Effector memory CD8-positive, alpha-beta T cell (primary cell): Measurements from ENCODE around the gene CFAP298.
A peak's percentile ranks its signal among the peaks of the same experiment; 100 is the strongest.

Experiments used
- ATAC-seq: fragments of 150-1000 bp; cut with Tn5 transposase; replicated peaks from 2 replicates; pipeline ENCODE4 v1.10.0; 2021; ENCODE audit warnings: mild to moderate bottlenecking, moderate library complexity
- DNase-seq, 3 experiments: peaks; one replicate each; pipeline ENCODE4 v3.0.0; 2021
- H3K27ac Mint-ChIP-seq, 2 donors: one replicate each; pipeline ENCODE4 v1.8.0; 2022; ENCODE audit warnings: mild to moderate bottlenecking in 2 of 2, mixed read lengths in 2 of 2, moderate library complexity in 2 of 2
- H3K27me3 Mint-ChIP-seq, 2 donors: one replicate each; pipeline ENCODE4 v1.8.0; 2022; ENCODE audit warnings: mixed read lengths in 2 of 2
- H3K36me3 Mint-ChIP-seq: one replicate; pipeline ENCODE4 v1.8.0; 2022; ENCODE audit warnings: mild to moderate bottlenecking, moderate library complexity, mixed read lengths; ENCODE audit not compliant: insufficient read depth
- H3K4me1 Mint-ChIP-seq, 2 donors: one replicate each; pipeline ENCODE4 v1.8.0; 2022; ENCODE audit warnings: low read depth in 2 of 2, mixed read lengths in 2 of 2
- H3K4me3 Mint-ChIP-seq, 2 donors: one replicate each; pipeline ENCODE4 v1.8.0; 2022; ENCODE audit warnings: mild to moderate bottlenecking in 2 of 2, mixed read lengths in 2 of 2, moderate library complexity in 2 of 2
- H3K9me3 Mint-ChIP-seq, 2 donors: one replicate each; pipeline ENCODE4 v1.8.0; 2022; ENCODE audit warnings: mixed read lengths in 2 of 2

The CFAP298 gene

GRCh38 chr21:32587651-32588050, 24.5 kb downstream of the CFAP298 start:
- H3K4me3 Mint-ChIP-seq, result no peak overlapping the region
- DNase-seq, result no peak
- H3K9me3 Mint-ChIP-seq, result no peaks in the 10 kb centered on the region
- no peak for ATAC-seq
- H3K36me3 Mint-ChIP-seq, result peaks cover 1% of the 10 kb centered on the region
- no peaks in the 10 kb centered on the region for H3K4me1 Mint-ChIP-seq
- H3K27me3 Mint-ChIP-seq, result peaks cover 7 to 9% of the 10 kb centered on the region in 2 donors
- H3K27ac Mint-ChIP-seq, result no peak overlapping the region

- no peak overlapping the region for H3K4me3 Mint-ChIP-seq
- peaks cover 9 to 10% of the 10 kb centered on the region in 2 donors for H3K27me3 Mint-ChIP-seq
- no peaks in the 10 kb centered on the region for H3K9me3 Mint-ChIP-seq
- DNase-seq (no peak), ATAC-seq (no peak)
- H3K36me3 Mint-ChIP-seq, result peaks cover 3% of the 10 kb centered on the region
- no peak overlapping the region for H3K27ac Mint-ChIP-seq
- H3K4me1 Mint-ChIP-seq, result no peaks in the 10 kb centered on the region
Observed at GRCh38 chr21:32587120-32587519, 25.1 kb downstream of the CFAP298 start.

GRCh38 chr21:32585970-32586369, 26.2 kb downstream of the CFAP298 start:
- ATAC-seq (no peak), DNase-seq (no peak)
- H3K27ac Mint-ChIP-seq, result no peak overlapping the region
- H3K9me3 Mint-ChIP-seq, result no peaks in the 10 kb centered on the region
- no peaks in the 10 kb centered on the region for H3K4me1 Mint-ChIP-seq
- peaks cover 3% of the 10 kb centered on the region for H3K36me3 Mint-ChIP-seq
- H3K27me3 Mint-ChIP-seq, result peaks cover 10 to 12% of the 10 kb centered on the region in 2 donors
- no peak overlapping the region for H3K4me3 Mint-ChIP-seq

GRCh38 chr21:32585042-32585710, 27.0 kb downstream of the CFAP298 start, which contains the start of gene TCP10L:
Gene TCP10L (minus strand): TSS chr21:32585523. CDS start chr21:32584304, 1,219 bp downstream.
- Mint-ChIP-seq H3K9me3 (no peaks in the 10 kb centered on the region), H3K27me3 (peaks cover 10 to 19% of the 10 kb centered on the region in 2 donors), H3K4me3 (no peak within 1 kb of the TSS), H3K27ac (no peak within 1 kb of the TSS), H3K36me3 (peaks cover 3% of the 10 kb centered on the region), H3K4me1 (no peaks in the 10 kb centered on the region)
- no peak for ATAC-seq
- DNase-seq, result no peak

- H3K9me3 Mint-ChIP-seq, result no peaks in the 10 kb centered on the region
- ATAC-seq (no peak), DNase-seq (no peak)
- H3K4me1 Mint-ChIP-seq, result no peaks in the 10 kb centered on the region
- H3K36me3 Mint-ChIP-seq, result peaks cover 3% of the 10 kb centered on the region
- H3K27me3 Mint-ChIP-seq, result peaks cover 10 to 19% of the 10 kb centered on the region in 2 donors
- H3K27ac Mint-ChIP-seq, result no peak overlapping the region
- no peak overlapping the region for H3K4me3 Mint-ChIP-seq
Observed at GRCh38 chr21:32584472-32584871, 27.7 kb downstream of the CFAP298 start.

GRCh38 chr21:32581732-32582131, 30.4 kb downstream of the CFAP298 start:
- Mint-ChIP-seq H3K9me3 (no peaks in the 10 kb centered on the region), H3K4me3 (no peak overlapping the region), H3K27me3 (peaks cover 10 to 19% of the 10 kb centered on the region in 2 donors), H3K36me3 (peaks cover 3% of the 10 kb centered on the region), H3K27ac (no peak overlapping the region), H3K4me1 (peaks cover 0 to 8% of the 10 kb centered on the region in 2 donors)
- ATAC-seq (no peak), DNase-seq (no peak)

GRCh38 chr21:32580949-32581348, 31.2 kb downstream of the CFAP298 start:
- ATAC-seq, result no peak
- H3K4me3 Mint-ChIP-seq, result no peak overlapping the region
- no peak for DNase-seq
- H3K27me3 Mint-ChIP-seq, result peaks cover 10 to 19% of the 10 kb centered on the region in 2 donors
- H3K9me3 Mint-ChIP-seq, result no peaks in the 10 kb centered on the region
- no peak overlapping the region for H3K27ac Mint-ChIP-seq
- H3K4me1 Mint-ChIP-seq, result peaks cover 0 to 8% of the 10 kb centered on the region in 2 donors
- H3K36me3 Mint-ChIP-seq, result peaks cover 3% of the 10 kb centered on the region

GRCh38 chr21:32578107-32578691, 34.0 kb downstream of the CFAP298 start:
- peaks cover 10 to 15% of the 10 kb centered on the region in 2 donors for H3K27me3 Mint-ChIP-seq
- H3K9me3 Mint-ChIP-seq, result no peaks in the 10 kb centered on the region
- peak; percentile 88 for ATAC-seq
- H3K27ac Mint-ChIP-seq, result no peak overlapping the region
- H3K4me1 Mint-ChIP-seq, result peaks cover 0 to 8% of the 10 kb centered on the region in 2 donors
- H3K4me3 Mint-ChIP-seq, result peak overlapping the region in 1 of 2 donors; percentile 25
- peaks cover 3% of the 10 kb centered on the region for H3K36me3 Mint-ChIP-seq
- peak in 2 of 3 experiments; percentile 22 to 41 for DNase-seq

GRCh38 chr21:32576011-32576410, 36.2 kb downstream of the CFAP298 start:
- Mint-ChIP-seq H3K4me1 (peaks cover 0 to 8% of the 10 kb centered on the region in 2 donors), H3K4me3 (no peak overlapping the region), H3K27ac (no peak overlapping the region), H3K36me3 (no peaks in the 10 kb centered on the region), H3K27me3 (peaks cover 8 to 10% of the 10 kb centered on the region in 2 donors), H3K9me3 (no peaks in the 10 kb centered on the region)
- ATAC-seq (no peak), DNase-seq (no peak)

- ATAC-seq, result no peak
Observed at GRCh38 chr21:32574946-32575925, 36.9 kb downstream of the CFAP298 start.

GRCh38 chr21:32572574-32573420, 39.4 kb downstream of the CFAP298 start:
- Mint-ChIP-seq H3K9me3 (no peaks in the 10 kb centered on the region), H3K4me3 (no peak overlapping the region)

More at GRCh38 chr21:32574946-32575925, 36.9 kb downstream of the CFAP298 start:
- Mint-ChIP-seq H3K9me3 (no peaks in the 10 kb centered on the region), H3K27me3 (peaks cover under 1 to 10% of the 10 kb centered on the region in 2 donors), H3K36me3 (no peaks in the 10 kb centered on the region), H3K4me1 (peaks cover 2 to 10% of the 10 kb centered on the region in 2 donors), H3K4me3 (no peak overlapping the region), H3K27ac (no peak overlapping the region)
- DNase-seq, result no peak

GRCh38 chr21:32570456-32570855, 41.7 kb downstream of the CFAP298 start:
- H3K27ac Mint-ChIP-seq, result peak overlapping the region; percentile 44 to 94
- no peak for ATAC-seq
- peaks cover 19% of the 10 kb centered on the region for H3K36me3 Mint-ChIP-seq
- H3K27me3 Mint-ChIP-seq, result peaks cover 0 to 10% of the 10 kb centered on the region in 2 donors
- no peaks in the 10 kb centered on the region for H3K9me3 Mint-ChIP-seq
- H3K4me1 Mint-ChIP-seq, result peaks cover 14 to 17% of the 10 kb centered on the region in 2 donors
- peak overlapping the region; percentile 90 to 96 for H3K4me3 Mint-ChIP-seq
- no peak for DNase-seq

More at GRCh38 chr21:32572574-32573420, 39.4 kb downstream of the CFAP298 start:
- peaks cover 14 to 15% of the 10 kb centered on the region in 2 donors for H3K4me1 Mint-ChIP-seq
- ATAC-seq, result no peak
- DNase-seq, result no peak
- H3K27me3 Mint-ChIP-seq, result peaks cover 0 to 10% of the 10 kb centered on the region in 2 donors
- peaks cover 10% of the 10 kb centered on the region for H3K36me3 Mint-ChIP-seq
- H3K27ac Mint-ChIP-seq, result no peak overlapping the region
